Epithelial cell of esophagus (primary cell): Measurements from ENCODE around the gene RAB8A.
A peak's percentile ranks its signal among the peaks of the same experiment; 100 is the strongest.
"Not testable (repeated sequence)": the region's sequence is repeated elsewhere in the genome, so short reads cannot be mapped to it uniquely, and the experiment has no call there.

Source experiments
- DNase-seq: peaks from one replicate; pipeline ENCODE4 v3.0.0; 2010; ENCODE audit warnings: low read depth
- H3K4me3 ChIP-seq: 2 replicates; pipeline ENCODE4 v1.5.1; 2011; ENCODE audit warnings: mild to moderate bottlenecking, low read length, control low read depth
- TF ChIP-seq, protein P1 (sequence below): IDR thresholded peaks from 2 replicates; pipeline ENCODE4 v1.5.1; 2011; ENCODE audit warnings: low read depth, mild to moderate bottlenecking, low read length, control low read depth, inconsistent platforms; ENCODE audit not compliant: insufficient read depth; ENCODE audit errors: missing control alignments

The RAB8A gene

GRCh38 chr19:16098821-16099220, 12.9 kb upstream of the RAB8A start:
- no peak for DNase-seq
- TF ChIP-seq, protein P1, sequence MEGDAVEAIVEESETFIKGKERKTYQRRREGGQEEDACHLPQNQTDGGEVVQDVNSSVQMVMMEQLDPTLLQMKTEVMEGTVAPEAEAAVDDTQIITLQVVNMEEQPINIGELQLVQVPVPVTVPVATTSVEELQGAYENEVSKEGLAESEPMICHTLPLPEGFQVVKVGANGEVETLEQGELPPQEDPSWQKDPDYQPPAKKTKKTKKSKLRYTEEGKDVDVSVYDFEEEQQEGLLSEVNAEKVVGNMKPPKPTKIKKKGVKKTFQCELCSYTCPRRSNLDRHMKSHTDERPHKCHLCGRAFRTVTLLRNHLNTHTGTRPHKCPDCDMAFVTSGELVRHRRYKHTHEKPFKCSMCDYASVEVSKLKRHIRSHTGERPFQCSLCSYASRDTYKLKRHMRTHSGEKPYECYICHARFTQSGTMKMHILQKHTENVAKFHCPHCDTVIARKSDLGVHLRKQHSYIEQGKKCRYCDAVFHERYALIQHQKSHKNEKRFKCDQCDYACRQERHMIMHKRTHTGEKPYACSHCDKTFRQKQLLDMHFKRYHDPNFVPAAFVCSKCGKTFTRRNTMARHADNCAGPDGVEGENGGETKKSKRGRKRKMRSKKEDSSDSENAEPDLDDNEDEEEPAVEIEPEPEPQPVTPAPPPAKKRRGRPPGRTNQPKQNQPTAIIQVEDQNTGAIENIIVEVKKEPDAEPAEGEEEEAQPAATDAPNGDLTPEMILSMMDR, result no peak
- no peak overlapping the region for H3K4me3 ChIP-seq

- DNase-seq, H3K4me3 ChIP-seq: not testable (repeated sequence)
These were observed 12.2 kb upstream of the RAB8A start for GRCh38 chr19:16099314-16099965.

GRCh38 chr19:16100524-16100923, 11.2 kb upstream of the RAB8A start:
- H3K4me3 ChIP-seq, result no peak overlapping the region
- TF ChIP-seq, protein P1, result no peak
- no peak for DNase-seq

GRCh38 chr19:16104722-16105121, 7.0 kb upstream of the RAB8A start:
- H3K4me3 ChIP-seq, result no peak overlapping the region
- TF ChIP-seq, protein P1, result no peak
- DNase-seq, result peak; percentile 49

DNA sequence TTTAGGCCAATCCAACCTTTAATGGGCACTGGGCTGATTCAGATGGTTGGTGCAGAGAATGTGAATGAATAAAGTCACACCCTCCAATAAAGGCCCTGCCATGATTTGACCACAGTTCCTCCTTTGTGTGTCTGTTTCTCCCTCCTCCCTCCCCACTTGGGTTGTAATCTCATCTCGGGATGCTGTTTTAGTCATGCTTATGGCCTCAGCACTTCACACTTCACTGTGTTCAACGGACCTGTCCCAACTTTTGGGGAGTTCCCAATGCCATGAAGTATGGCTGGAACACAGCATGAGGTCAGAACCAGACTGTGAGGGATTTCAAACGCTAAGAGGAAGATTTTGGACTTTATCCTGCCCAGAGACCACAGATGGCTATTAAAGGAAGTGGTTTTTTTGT, 5.6 kb upstream of the RAB8A start:
- peak; percentile 53 for DNase-seq
- no peak overlapping the region for H3K4me3 ChIP-seq
- TF ChIP-seq, protein P1, result no peak

DNA sequence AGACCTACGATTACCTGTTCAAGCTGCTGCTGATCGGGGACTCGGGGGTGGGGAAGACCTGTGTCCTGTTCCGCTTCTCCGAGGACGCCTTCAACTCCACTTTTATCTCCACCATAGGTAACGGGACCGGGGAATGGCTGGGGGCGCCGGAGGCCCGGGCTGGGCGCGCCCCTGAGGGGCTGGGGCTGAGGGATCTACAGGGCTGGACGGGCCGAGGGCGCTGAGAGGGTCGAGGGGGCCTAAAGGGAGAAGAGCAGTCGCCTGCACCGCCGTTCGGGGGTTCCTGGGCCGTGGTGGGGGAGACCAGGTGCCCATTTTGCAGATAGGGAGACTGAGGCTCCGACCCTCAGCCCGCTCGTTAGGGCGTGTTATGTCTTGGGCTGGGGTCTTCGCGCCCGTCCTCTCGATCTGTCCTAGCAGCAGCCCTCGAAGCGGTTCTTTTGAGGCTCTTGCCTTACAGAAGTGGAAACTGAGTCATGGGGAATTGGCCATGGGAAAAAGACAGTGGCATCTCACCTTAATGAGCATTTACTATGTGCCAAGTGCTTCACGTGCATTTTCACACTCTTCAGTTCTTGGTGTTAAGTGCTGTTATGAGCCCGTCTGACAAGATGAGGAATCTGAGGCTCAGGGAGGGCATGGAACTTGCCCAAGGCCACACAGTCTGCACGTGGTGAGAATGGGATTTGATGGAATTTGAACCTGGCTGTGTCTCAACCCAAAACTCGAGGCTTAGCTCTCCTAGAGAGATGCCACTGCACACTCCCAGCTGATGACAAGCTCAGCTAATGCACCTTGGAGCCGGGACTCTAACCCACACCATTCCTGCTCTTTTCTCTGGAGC, 442 bp downstream of the RAB8A start:
- DNase-seq, result no peak
- H3K4me3 ChIP-seq, result peak overlapping the region; percentile 95
- TF ChIP-seq, protein P1, result no peak

DNA sequence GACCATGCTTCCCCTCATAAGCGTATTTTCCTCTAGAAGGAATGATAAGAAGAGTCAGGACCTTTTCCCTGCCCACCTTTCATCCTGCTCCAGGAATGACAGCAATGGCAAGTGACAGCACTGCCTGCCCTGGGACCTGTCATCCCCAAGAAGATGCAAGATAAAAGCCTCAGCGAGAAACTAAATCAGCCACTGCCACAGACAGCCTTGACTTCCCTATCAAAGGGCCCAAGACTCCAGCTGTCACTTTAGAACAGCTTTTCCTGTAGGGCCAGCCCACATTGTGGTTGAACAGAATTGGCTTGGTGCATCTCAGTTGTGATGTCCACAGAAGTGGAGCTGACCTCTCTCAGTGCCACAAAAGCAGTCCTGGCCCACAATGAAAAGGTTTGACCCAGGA, 1.1 kb downstream of the RAB8A start:
- H3K4me3 ChIP-seq, result peak overlapping the region; percentile 95
- DNase-seq, result no peak
- TF ChIP-seq, protein P1, result no peak
